Activated naive CD8-positive, alpha-beta T cell (primary cell): ENCODE results near the gene FARP1.
A peak's percentile ranks its signal among the peaks of the same experiment; 100 is the strongest.
"Not testable (repeated sequence)": the region's sequence is repeated elsewhere in the genome, so short reads cannot be mapped to it uniquely, and the experiment has no call there.

Source experiments
- H3K27ac Mint-ChIP-seq: one replicate; pipeline ENCODE4 v1.8.0; 2021; ENCODE audit warnings: mixed read lengths
- H3K27me3 Mint-ChIP-seq: one replicate; pipeline ENCODE4 v1.8.0; 2021; ENCODE audit warnings: mixed read lengths
- H3K36me3 Mint-ChIP-seq: one replicate; pipeline ENCODE4 v1.8.0; 2021; ENCODE audit warnings: mixed read lengths
- H3K4me1 Mint-ChIP-seq: one replicate; pipeline ENCODE4 v1.8.0; 2021; ENCODE audit warnings: low read depth, mixed read lengths
- H3K4me3 Mint-ChIP-seq: one replicate; pipeline ENCODE4 v1.8.0; 2021; ENCODE audit warnings: mild to moderate bottlenecking, mixed read lengths
- H3K9me3 Mint-ChIP-seq: one replicate; pipeline ENCODE4 v1.8.0; 2021; ENCODE audit warnings: low read depth, mixed read lengths

FARP1 gene

GRCh38 chr13:98411013-98411412, 268.1 kb downstream of the FARP1 start:
- Mint-ChIP-seq H3K4me1 (peaks cover 12% of the 10 kb centered on the region), H3K4me3 (peak overlapping the region; percentile 9), H3K27ac (no peak overlapping the region), H3K36me3 (no peaks in the 10 kb centered on the region), H3K9me3 (no peaks in the 10 kb centered on the region), H3K27me3 (no peaks in the 10 kb centered on the region)

- Mint-ChIP-seq H3K27me3 (no peaks in the 10 kb centered on the region), H3K4me3 (peak overlapping the region; percentile 89), H3K4me1 (peaks cover 12% of the 10 kb centered on the region), H3K9me3 (peaks cover under 1% of the 10 kb centered on the region), H3K27ac (peak overlapping the region; percentile 12), H3K36me3 (no peaks in the 10 kb centered on the region)
Observed at GRCh38 chr13:98411617-98412265, 268.8 kb downstream of the FARP1 start.

- not testable (repeated sequence) for H3K36me3 Mint-ChIP-seq, H3K9me3 Mint-ChIP-seq, H3K4me3 Mint-ChIP-seq, H3K27ac Mint-ChIP-seq, H3K27me3 Mint-ChIP-seq
- H3K4me1 Mint-ChIP-seq, result peaks cover 12% of the 10 kb centered on the region
Observed at GRCh38 chr13:98413278-98413677, 270.4 kb downstream of the FARP1 start.

- Mint-ChIP-seq H3K4me1 (peaks cover 12% of the 10 kb centered on the region), H3K9me3 (peaks cover 5% of the 10 kb centered on the region), H3K27me3 (no peaks in the 10 kb centered on the region), H3K36me3 (no peaks in the 10 kb centered on the region), H3K4me3 (no peak overlapping the region), H3K27ac (no peak overlapping the region)
Observed at GRCh38 chr13:98413796-98414195, 270.9 kb downstream of the FARP1 start.

- no peaks in the 10 kb centered on the region for H3K27me3 Mint-ChIP-seq
- H3K4me1 Mint-ChIP-seq, result peaks cover 12% of the 10 kb centered on the region
Observed at GRCh38 chr13:98415326-98416070, 272.6 kb downstream of the FARP1 start.

GRCh38 chr13:98416408-98416807, 273.5 kb downstream of the FARP1 start:
- Mint-ChIP-seq H3K4me3 (no peak overlapping the region), H3K27me3 (no peaks in the 10 kb centered on the region), H3K4me1 (peaks cover 12% of the 10 kb centered on the region), H3K9me3 (peaks cover 5% of the 10 kb centered on the region), H3K27ac (no peak overlapping the region), H3K36me3 (no peaks in the 10 kb centered on the region)

More at GRCh38 chr13:98415326-98416070, 272.6 kb downstream of the FARP1 start:
- no peak overlapping the region for H3K4me3 Mint-ChIP-seq
- H3K36me3 Mint-ChIP-seq, result no peaks in the 10 kb centered on the region
- peaks cover 5% of the 10 kb centered on the region for H3K9me3 Mint-ChIP-seq
- no peak overlapping the region for H3K27ac Mint-ChIP-seq

GRCh38 chr13:98419786-98420553, 277.1 kb downstream of the FARP1 start:
- Mint-ChIP-seq H3K4me3 (no peak overlapping the region), H3K4me1 (no peaks in the 10 kb centered on the region), H3K27ac (no peak overlapping the region), H3K9me3 (peaks cover 5% of the 10 kb centered on the region), H3K27me3 (no peaks in the 10 kb centered on the region), H3K36me3 (no peaks in the 10 kb centered on the region)

GRCh38 chr13:98420554-98421175, 277.8 kb downstream of the FARP1 start:
- Mint-ChIP-seq H3K27me3 (peaks cover under 1% of the 10 kb centered on the region), H3K4me3 (no peak overlapping the region), H3K9me3 (peaks cover 5% of the 10 kb centered on the region), H3K4me1 (no peaks in the 10 kb centered on the region), H3K27ac (no peak overlapping the region), H3K36me3 (no peaks in the 10 kb centered on the region)

- H3K4me1 Mint-ChIP-seq, result no peaks in the 10 kb centered on the region
- peaks cover 5% of the 10 kb centered on the region for H3K27me3 Mint-ChIP-seq
- H3K27ac Mint-ChIP-seq, result no peak overlapping the region
- H3K9me3 Mint-ChIP-seq, result peaks cover 2% of the 10 kb centered on the region
- no peak overlapping the region for H3K4me3 Mint-ChIP-seq
- no peaks in the 10 kb centered on the region for H3K36me3 Mint-ChIP-seq
Observed at GRCh38 chr13:98422046-98422445, 279.2 kb downstream of the FARP1 start.

- Mint-ChIP-seq H3K9me3 (no peaks in the 10 kb centered on the region), H3K27ac (no peak overlapping the region), H3K4me1 (no peaks in the 10 kb centered on the region), H3K36me3 (no peaks in the 10 kb centered on the region), H3K27me3 (peaks cover 10% of the 10 kb centered on the region), H3K4me3 (no peak overlapping the region)
Observed at GRCh38 chr13:98423417-98423816, 280.5 kb downstream of the FARP1 start.

- Mint-ChIP-seq H3K4me1 (no peaks in the 10 kb centered on the region), H3K9me3 (no peaks in the 10 kb centered on the region), H3K27ac (no peak overlapping the region), H3K4me3 (no peak overlapping the region), H3K27me3 (peaks cover 17% of the 10 kb centered on the region), H3K36me3 (no peaks in the 10 kb centered on the region)
Observed at GRCh38 chr13:98427331-98427995, 284.6 kb downstream of the FARP1 start.

GRCh38 chr13:98428256-98428966, 285.5 kb downstream of the FARP1 start:
- Mint-ChIP-seq H3K9me3 (no peaks in the 10 kb centered on the region), H3K36me3 (no peaks in the 10 kb centered on the region), H3K27ac (no peak overlapping the region), H3K4me3 (no peak overlapping the region), H3K27me3 (peaks cover 17% of the 10 kb centered on the region), H3K4me1 (no peaks in the 10 kb centered on the region)

GRCh38 chr13:98429081-98429480, 286.2 kb downstream of the FARP1 start:
- H3K36me3 Mint-ChIP-seq, result no peaks in the 10 kb centered on the region
- no peaks in the 10 kb centered on the region for H3K9me3 Mint-ChIP-seq
- no peaks in the 10 kb centered on the region for H3K4me1 Mint-ChIP-seq
- no peak overlapping the region for H3K27ac Mint-ChIP-seq
- peaks cover 17% of the 10 kb centered on the region for H3K27me3 Mint-ChIP-seq
- H3K4me3 Mint-ChIP-seq, result no peak overlapping the region

- Mint-ChIP-seq H3K4me3 (no peak overlapping the region), H3K9me3 (no peaks in the 10 kb centered on the region), H3K27ac (no peak overlapping the region), H3K36me3 (no peaks in the 10 kb centered on the region), H3K4me1 (no peaks in the 10 kb centered on the region), H3K27me3 (peaks cover 17% of the 10 kb centered on the region)
Observed at GRCh38 chr13:98429531-98429930, 286.6 kb downstream of the FARP1 start.
